Measurements from ENCODE around the gene LZTS2. TPM values are rescaled to one million over a fixed set of nuclear protein-coding genes. Genes with fewer than 3 reads are reported as not detected.

Gene LZTS2
- total RNA-seq, 1 experiment from 2014 or later = 49.1 TPM

DNA sequence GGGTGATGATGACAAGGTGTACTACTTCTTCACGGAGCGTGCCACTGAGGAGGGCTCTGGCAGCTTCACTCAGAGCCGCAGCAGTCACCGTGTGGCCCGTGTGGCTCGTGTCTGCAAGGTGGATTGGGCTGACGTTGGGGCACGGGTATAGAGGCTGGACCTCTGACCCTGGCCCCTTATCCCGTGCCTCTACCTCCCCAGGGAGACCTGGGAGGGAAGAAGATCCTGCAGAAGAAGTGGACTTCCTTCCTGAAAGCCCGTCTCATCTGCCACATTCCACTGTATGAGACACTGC is 20.8 kb upstream of the LZTS2 start:
- ChIA-PET POLR2A (ENCODE audit: low non-redundant PET) (no interaction called here), CTCF (no interaction called here)
- intact Hi-C loops (cut with micrococcal nuclease; ENCODE audit: unreplicated experiment) = no loop called here
- Histone ChIP-seq H3K36me3 (ENCODE audit: insufficient read depth, low read length, poor library complexity, severe bottlenecking) (peaks cover 5% of the 10 kb centered on the region), H3K4me1 (ENCODE audit: insufficient read depth, low read length, poor library complexity, severe bottlenecking) (no peaks in the 10 kb centered on the region), H3K27ac (ENCODE audit: low read depth, low read length, poor library complexity, severe bottlenecking) (no peak overlapping the region), H3K4me3 (ENCODE audit: low read depth, low read length, poor library complexity, severe bottlenecking) (no peak overlapping the region), H3K27me3 (replicated peaks; ENCODE audit: insufficient read depth, low read depth, low read length, poor library complexity) (no peaks in the 10 kb centered on the region), H3K9me3 (ENCODE audit: low read depth, low read length, poor library complexity, severe bottlenecking) (no peaks in the 10 kb centered on the region)
- TF ChIP-seq, protein P1, sequence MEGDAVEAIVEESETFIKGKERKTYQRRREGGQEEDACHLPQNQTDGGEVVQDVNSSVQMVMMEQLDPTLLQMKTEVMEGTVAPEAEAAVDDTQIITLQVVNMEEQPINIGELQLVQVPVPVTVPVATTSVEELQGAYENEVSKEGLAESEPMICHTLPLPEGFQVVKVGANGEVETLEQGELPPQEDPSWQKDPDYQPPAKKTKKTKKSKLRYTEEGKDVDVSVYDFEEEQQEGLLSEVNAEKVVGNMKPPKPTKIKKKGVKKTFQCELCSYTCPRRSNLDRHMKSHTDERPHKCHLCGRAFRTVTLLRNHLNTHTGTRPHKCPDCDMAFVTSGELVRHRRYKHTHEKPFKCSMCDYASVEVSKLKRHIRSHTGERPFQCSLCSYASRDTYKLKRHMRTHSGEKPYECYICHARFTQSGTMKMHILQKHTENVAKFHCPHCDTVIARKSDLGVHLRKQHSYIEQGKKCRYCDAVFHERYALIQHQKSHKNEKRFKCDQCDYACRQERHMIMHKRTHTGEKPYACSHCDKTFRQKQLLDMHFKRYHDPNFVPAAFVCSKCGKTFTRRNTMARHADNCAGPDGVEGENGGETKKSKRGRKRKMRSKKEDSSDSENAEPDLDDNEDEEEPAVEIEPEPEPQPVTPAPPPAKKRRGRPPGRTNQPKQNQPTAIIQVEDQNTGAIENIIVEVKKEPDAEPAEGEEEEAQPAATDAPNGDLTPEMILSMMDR (conservative IDR thresholded peaks at IDR 0.05; ENCODE audit: low read depth, low read length) = no peak
- no peak for TF ChIP-seq EZH2 (IDR thresholded peaks at IDR 0.05; ENCODE audit: borderline replicate concordance, low read depth, low read length, poor library complexity, severe bottlenecking)
- DNase-seq (ENCODE audit: low spot score) = no peak
- BruUV-seq (replicated peaks) = no TSS peak

DNA sequence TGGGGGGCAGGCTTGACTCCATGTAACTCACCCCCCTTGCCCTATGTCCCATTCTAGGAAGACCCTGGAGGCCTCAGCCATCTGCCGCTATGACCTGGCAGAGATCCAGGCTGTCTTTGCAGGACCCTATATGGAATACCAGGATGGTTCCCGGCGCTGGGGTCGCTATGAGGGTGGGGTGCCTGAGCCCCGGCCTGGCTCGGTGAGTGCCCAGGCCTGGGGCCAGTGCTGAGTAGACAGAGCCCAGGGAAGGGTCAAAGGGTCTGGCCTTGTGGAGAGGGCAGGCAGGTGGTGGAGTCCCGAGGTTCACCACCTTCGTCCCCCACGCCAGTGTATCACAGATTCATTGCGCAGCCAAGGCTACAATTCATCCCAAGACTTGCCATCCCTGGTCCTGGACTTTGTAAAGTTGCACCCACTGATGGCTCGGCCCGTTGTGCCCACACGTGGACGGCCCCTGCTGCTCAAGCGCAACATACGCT is 19.8 kb upstream of the LZTS2 start:
- TF ChIP-seq, protein P1 (conservative IDR thresholded peaks at IDR 0.05; ENCODE audit: low read depth, low read length) = no peak
- no TSS peak for BruUV-seq (replicated peaks)
- intact Hi-C loops (cut with micrococcal nuclease; ENCODE audit: unreplicated experiment) = no loop called here
- Histone ChIP-seq H3K4me1 (ENCODE audit: insufficient read depth, low read length, poor library complexity, severe bottlenecking) (no peaks in the 10 kb centered on the region), H3K27ac (ENCODE audit: low read depth, low read length, poor library complexity, severe bottlenecking) (no peak overlapping the region), H3K4me3 (ENCODE audit: low read depth, low read length, poor library complexity, severe bottlenecking) (no peak overlapping the region), H3K27me3 (replicated peaks; ENCODE audit: insufficient read depth, low read depth, low read length, poor library complexity) (no peaks in the 10 kb centered on the region), H3K9me3 (ENCODE audit: low read depth, low read length, poor library complexity, severe bottlenecking) (no peaks in the 10 kb centered on the region), H3K36me3 (ENCODE audit: insufficient read depth, low read length, poor library complexity, severe bottlenecking) (peaks cover 5% of the 10 kb centered on the region)
- no peak for DNase-seq (ENCODE audit: low spot score)
- POLR2A ChIA-PET (ENCODE audit: low non-redundant PET) = no interaction called here
- CTCF ChIA-PET = no interaction called here

DNA sequence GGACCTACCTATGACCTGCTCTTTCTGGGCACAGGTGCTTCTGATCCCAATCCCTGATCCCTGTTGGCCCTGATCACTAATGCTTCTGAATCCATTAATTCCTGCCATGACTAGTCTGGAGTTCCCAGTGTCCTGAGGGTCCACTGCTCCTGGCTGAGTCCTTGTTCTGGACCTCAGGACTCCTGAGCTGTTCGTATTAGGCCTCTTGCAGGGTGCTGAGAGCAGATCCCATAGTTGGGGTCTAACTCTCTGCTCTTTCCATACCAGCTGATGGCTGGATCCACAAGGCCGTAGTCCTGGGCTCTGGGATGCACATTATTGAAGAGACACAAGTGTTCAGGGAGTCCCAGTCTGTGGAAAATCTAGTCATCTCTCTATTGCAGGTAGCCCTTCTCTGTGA is 19.3 kb upstream of the LZTS2 start:
- no peak for DNase-seq (ENCODE audit: low spot score)
- H3K27ac ChIP-seq (ENCODE audit: low read depth, low read length, poor library complexity, severe bottlenecking) = no peak overlapping the region
- H3K36me3 ChIP-seq (ENCODE audit: insufficient read depth, low read length, poor library complexity, severe bottlenecking) = peaks cover 6% of the 10 kb centered on the region
- ChIA-PET CTCF (no interaction called here), POLR2A (ENCODE audit: low non-redundant PET) (interaction anchor here (0.5 kb wide), 1 partner anchor 488 kb away, joined by 17 read pairs; no protein-coding TSS in a partner anchor)
- intact Hi-C loops (cut with micrococcal nuclease; ENCODE audit: unreplicated experiment) = no loop called here
- H3K27me3 ChIP-seq (replicated peaks; ENCODE audit: insufficient read depth, low read depth, low read length, poor library complexity) = no peaks in the 10 kb centered on the region
- TF ChIP-seq EZH2 (IDR thresholded peaks at IDR 0.05; ENCODE audit: borderline replicate concordance, low read depth, low read length, poor library complexity, severe bottlenecking) = no peak
- TF ChIP-seq, protein P1 (conservative IDR thresholded peaks at IDR 0.05; ENCODE audit: low read depth, low read length) = no peak
- no peaks in the 10 kb centered on the region for H3K9me3 ChIP-seq (ENCODE audit: low read depth, low read length, poor library complexity, severe bottlenecking)
- H3K4me3 ChIP-seq (ENCODE audit: low read depth, low read length, poor library complexity, severe bottlenecking) = no peak overlapping the region
- BruUV-seq (replicated peaks) = no TSS peak
- no peaks in the 10 kb centered on the region for H3K4me1 ChIP-seq (ENCODE audit: insufficient read depth, low read length, poor library complexity, severe bottlenecking)
